OCI-LY1 (cell line): ENCODE measurements around the gene KLK4.

Experiments used
- H2AFZ ChIP-seq: fragments of 200-600 bp; sonication (generic), shearing (Covaris generic); 2 replicates; pipeline ENCODE4 v1.6.0; 2014; ENCODE audit warnings: antibody characterized with exemption, mild to moderate bottlenecking, low read length
- H3F3A ChIP-seq: fragments of 200-600 bp; sonication (generic), shearing (Covaris generic); 2 replicates; pipeline ENCODE4 v1.6.0; 2014; ENCODE audit warnings: mild to moderate bottlenecking, antibody characterized with exemption, low read length, moderate library complexity; ENCODE audit not compliant: insufficient read depth
- H3K27ac ChIP-seq: fragments of 200-600 bp; sonication (generic); 2 replicates; pipeline ENCODE4 v1.5.1; 2014; ENCODE audit warnings: low read length, mixed run types, mild to moderate bottlenecking, low read depth; ENCODE audit not compliant: poor library complexity, severe bottlenecking
- H3K27me3 ChIP-seq: fragments of 200-600 bp; sonication (generic); 2 replicates; pipeline ENCODE4 v1.6.0; 2014; ENCODE audit warnings: antibody characterized with exemption, mild to moderate bottlenecking, low read length, moderate library complexity; ENCODE audit not compliant: insufficient read depth
- H3K36me3 ChIP-seq: fragments of 200-600 bp; sonication (generic); 2 replicates; pipeline ENCODE4 v1.6.1; 2014; ENCODE audit warnings: mild to moderate bottlenecking, antibody characterized with exemption, low read length, moderate library complexity, mixed read lengths; ENCODE audit not compliant: insufficient read depth
- H3K4me1 ChIP-seq: fragments of 200-600 bp; sonication (generic); 2 replicates; pipeline ENCODE4 v1.5.1; 2014; ENCODE audit warnings: mild to moderate bottlenecking, low read length, moderate library complexity; ENCODE audit not compliant: insufficient read depth, severe bottlenecking
- H3K4me2 ChIP-seq: fragments of 200-600 bp; sonication (generic), shearing (Covaris generic); 2 replicates; pipeline ENCODE4 v1.6.1; 2014; ENCODE audit warnings: low read length
- H3K4me3 ChIP-seq: fragments of 200-600 bp; sonication (generic); 2 replicates; pipeline ENCODE4 v1.5.1; 2014; ENCODE audit warnings: low read length, low read depth, mild to moderate bottlenecking, mixed read lengths; ENCODE audit not compliant: poor library complexity, severe bottlenecking
- H3K79me2 ChIP-seq: fragments of 200-600 bp; shearing (Covaris generic); 2 replicates; pipeline ENCODE4 v1.6.1; 2016; ENCODE audit warnings: mixed run types, low read length, mixed read lengths; ENCODE audit not compliant: insufficient read depth
- H3K9ac ChIP-seq: fragments of 200-600 bp; sonication (generic), shearing (Covaris generic); 2 replicates; pipeline ENCODE4 v1.6.1; 2014; ENCODE audit warnings: mild to moderate bottlenecking, low read length, mixed read lengths
- H3K9me2 ChIP-seq: fragments of 200-600 bp; sonication (generic), shearing (Covaris generic); 2 replicates; pipeline ENCODE4 v1.6.1; 2014; ENCODE audit warnings: low read depth, mild to moderate bottlenecking, low read length, mixed read lengths
- H3K9me3 ChIP-seq: fragments of 200-600 bp; shearing (Covaris generic); 2 replicates; pipeline ENCODE4 v1.6.1; 2014; ENCODE audit warnings: low read length, mixed read lengths
- H4K20me1 ChIP-seq: fragments of 200-600 bp; sonication (generic), shearing (Covaris generic); 2 replicates; pipeline ENCODE4 v1.6.0; 2016; ENCODE audit warnings: mild to moderate bottlenecking, low read length; ENCODE audit not compliant: insufficient read depth
- CTCF ChIP-seq: fragments of 200-600 bp; sonication (generic), shearing (Covaris generic); IDR thresholded peaks from 2 replicates; pipeline ENCODE4 v1.5.1; 2017; ENCODE audit warnings: mild to moderate bottlenecking, antibody characterized with exemption, low read length, moderate library complexity, mixed read lengths
- EZH2 ChIP-seq: fragments of 200-600 bp; sonication (generic), shearing (Covaris generic); IDR thresholded peaks from 2 replicates; pipeline ENCODE4 v1.8.0; 2017; ENCODE audit warnings: borderline replicate concordance, mixed run types, mild to moderate bottlenecking, antibody characterized with exemption, low read length, moderate library complexity, mixed read lengths

KLK4 gene

GRCh38 chr19:50857366-50857765, 53.8 kb downstream of the KLK4 start:
- TF ChIP-seq CTCF, result no peak
- TF ChIP-seq EZH2, result no peak
- no peak overlapping the region for H3K4me3 ChIP-seq
- no peaks in the 10 kb centered on the region for H3K4me1 ChIP-seq
- no peaks in the 10 kb centered on the region for H3K79me2 ChIP-seq
- H3F3A ChIP-seq, result no peaks in the 10 kb centered on the region
- no peaks in the 10 kb centered on the region for H4K20me1 ChIP-seq
- no peak overlapping the region for H3K9ac ChIP-seq
- H3K36me3 ChIP-seq, result no peaks in the 10 kb centered on the region
- no peak overlapping the region for H3K27ac ChIP-seq
- no peak overlapping the region for H2AFZ ChIP-seq
- no peaks in the 10 kb centered on the region for H3K9me2 ChIP-seq
- H3K9me3 ChIP-seq, result no peaks in the 10 kb centered on the region
- H3K4me2 ChIP-seq, result no peak overlapping the region
- no peaks in the 10 kb centered on the region; the same call in 1 of the 2 replicates for H3K27me3 ChIP-seq
